Measurements from ENCODE around the gene IFNG-AS1. TPM values are rescaled to one million over a fixed set of nuclear protein-coding genes. Genes with fewer than 3 reads are reported as not detected.

Gene IFNG-AS1
- polyA plus RNA-seq, 1 donor from 2014 or later = not detected

- Histone ChIP-seq H3K79me2 (replicated peaks; ENCODE audit: insufficient read depth, low read length) (no peaks in the 10 kb centered on the region), H3F3A (ENCODE audit: insufficient read depth, low read length, poor library complexity, severe bottlenecking) (no peaks in the 10 kb centered on the region), H3K4me2 (ENCODE audit: low read length) (no peak overlapping the region), H3K9me3 (ENCODE audit: low read length) (no peaks in the 10 kb centered on the region), H3K36me3 (ENCODE audit: insufficient read depth, low read length) (no peaks in the 10 kb centered on the region), H3K4me3 (ENCODE audit: low read length) (no peak overlapping the region), H2AFZ (ENCODE audit: low read depth, low read length) (no peak overlapping the region), H3K27ac (ENCODE audit: low read length) (no peak overlapping the region), H3K27me3 (ENCODE audit: insufficient read depth, low read depth, low read length) (no peaks in the 10 kb centered on the region), H3K9ac (ENCODE audit: low read length) (no peak overlapping the region), H3K9me2 (ENCODE audit: insufficient read depth, low read length) (no peaks in the 10 kb centered on the region), H4K20me1 (ENCODE audit: insufficient read depth) (no peaks in the 10 kb centered on the region)
- TF ChIP-seq REST (IDR thresholded peaks at IDR 0.05; ENCODE audit: borderline replicate concordance) = no peak
- TF ChIP-seq SMC3 (conservative IDR thresholded peaks at IDR 0.05; ENCODE audit: poor library complexity) = no peak
- no peak for TF ChIP-seq MXI1 (conservative IDR thresholded peaks at IDR 0.05; ENCODE audit: poor library complexity, severe bottlenecking)
- no peak for TF ChIP-seq CTCF (IDR thresholded peaks at IDR 0.05; ENCODE audit: poor library complexity, severe bottlenecking)
- TF ChIP-seq TAF1 (IDR thresholded peaks at IDR 0.05; ENCODE audit: low read depth) = no peak
- TF ChIP-seq EP300 (conservative IDR thresholded peaks at IDR 0.05; ENCODE audit: poor library complexity, severe bottlenecking) = no peak
- no peak for TF ChIP-seq RAD21 (conservative IDR thresholded peaks at IDR 0.05)
These were observed 9.1 kb downstream of the IFNG-AS1 start for GRCh38 chr12:67998379-67998778.

DNA sequence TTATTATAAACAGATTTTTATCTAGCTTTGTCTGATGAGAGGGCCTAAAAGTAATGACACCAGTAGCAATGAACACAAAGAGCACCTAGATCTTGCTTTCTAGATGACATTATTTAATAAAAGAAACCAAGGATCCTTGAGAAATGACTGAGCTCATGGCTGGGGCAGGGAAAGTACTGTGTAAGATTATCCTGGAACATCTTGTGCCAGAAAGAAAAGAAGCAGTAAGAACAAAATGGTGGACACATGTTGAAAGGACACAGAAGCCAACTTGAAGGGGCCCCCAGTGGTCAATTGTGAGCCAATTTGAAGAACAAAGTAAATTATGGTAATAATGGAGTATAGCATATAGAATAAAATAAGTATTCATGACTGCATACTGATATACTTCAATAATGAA, 10.0 kb downstream of the IFNG-AS1 start:
- Histone ChIP-seq H3K4me2 (ENCODE audit: low read length) (no peak overlapping the region), H3K9me3 (ENCODE audit: low read length) (no peaks in the 10 kb centered on the region), H4K20me1 (ENCODE audit: insufficient read depth) (no peaks in the 10 kb centered on the region), H3K9ac (ENCODE audit: low read length) (no peak overlapping the region), H3K36me3 (ENCODE audit: insufficient read depth, low read length) (no peaks in the 10 kb centered on the region), H3K27me3 (ENCODE audit: insufficient read depth, low read depth, low read length) (no peaks in the 10 kb centered on the region), H3K9me2 (ENCODE audit: insufficient read depth, low read length) (no peaks in the 10 kb centered on the region), H3K4me3 (ENCODE audit: low read length) (no peak overlapping the region), H3F3A (ENCODE audit: insufficient read depth, low read length, poor library complexity, severe bottlenecking) (no peaks in the 10 kb centered on the region), H3K79me2 (replicated peaks; ENCODE audit: insufficient read depth, low read length) (no peaks in the 10 kb centered on the region), H3K27ac (ENCODE audit: low read length) (no peak overlapping the region), H2AFZ (ENCODE audit: low read depth, low read length) (no peak overlapping the region)
- TF ChIP-seq CTCF (IDR thresholded peaks at IDR 0.05; ENCODE audit: poor library complexity, severe bottlenecking) = no peak
- no peak for TF ChIP-seq POLR2AphosphoS5 (IDR thresholded peaks at IDR 0.05)
- no peak for TF ChIP-seq REST (IDR thresholded peaks at IDR 0.05; ENCODE audit: borderline replicate concordance)
- no peak for TF ChIP-seq RAD21 (conservative IDR thresholded peaks at IDR 0.05)
- TF ChIP-seq MXI1 (conservative IDR thresholded peaks at IDR 0.05; ENCODE audit: poor library complexity, severe bottlenecking) = no peak
- no peak for TF ChIP-seq TAF1 (IDR thresholded peaks at IDR 0.05; ENCODE audit: low read depth)
- no peak for TF ChIP-seq SMC3 (conservative IDR thresholded peaks at IDR 0.05; ENCODE audit: poor library complexity)
- no peak for TF ChIP-seq EP300 (conservative IDR thresholded peaks at IDR 0.05; ENCODE audit: poor library complexity, severe bottlenecking)
- TF ChIP-seq EZH2 (IDR thresholded peaks at IDR 0.05; ENCODE audit: borderline replicate concordance, insufficient read depth, low read length, poor library complexity, severe bottlenecking) = no peak
